ENCODE measurements around the gene KIAA1755.

DNA sequence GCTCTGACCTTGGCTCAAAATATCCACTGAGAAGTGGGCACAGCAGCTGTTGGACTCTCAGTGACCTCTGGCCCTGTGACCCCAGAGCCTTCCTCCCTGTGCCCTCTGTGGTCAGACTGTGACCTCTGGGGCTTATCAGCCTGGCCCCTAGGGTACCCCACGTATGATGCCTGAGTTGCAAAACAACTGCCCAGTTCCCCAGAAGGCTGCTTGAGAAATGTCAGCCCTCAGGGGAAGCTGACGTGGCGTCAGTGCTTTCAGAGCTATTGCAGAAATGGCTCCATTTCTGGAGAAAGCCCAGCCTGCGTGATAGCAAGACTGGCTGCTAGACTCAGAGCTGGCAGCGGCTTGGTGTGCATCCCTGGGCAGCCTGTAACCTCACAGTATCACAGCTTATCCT is 63.9 kb downstream of the KIAA1755 start:
- TF ChIP-seq EZH2phosphoT487 (IDR thresholded peaks at IDR 0.05; ENCODE audit: insufficient read depth, low read depth) (no peak), EZH2 (IDR thresholded peaks at IDR 0.05; ENCODE audit: insufficient read depth, poor library complexity, severe bottlenecking) (no peak)
